GM19023 (cell line): ENCODE measurements around the gene EMC6.
A peak's percentile ranks its signal among the peaks of the same experiment; 100 is the strongest.

Experiments
- ATAC-seq: cut with Tn5 transposase; IDR thresholded peaks from one replicate; pipeline ENCODE4 v1.9.1; 2021; ENCODE audit warnings: mild to moderate bottlenecking, moderate library complexity; ENCODE audit not compliant: unreplicated experiment

The EMC6 gene

GRCh38 chr17:3668279-3669084 lies at the start of gene EMC6, which contains the start of gene TAX1BP3:
Gene EMC6, plus strand, starts transcription at chr17:3668812. Its CDS starts 335 bp downstream, at chr17:3669147.
Gene TAX1BP3, minus strand, starts transcription at chr17:3668578. Its CDS starts 52 bp downstream, at chr17:3668526.
- ATAC-seq = peak; percentile 86

GRCh38 chr17:3621146-3621720 lies 47.4 kb upstream of the EMC6 start:
- ATAC-seq = no peak

GRCh38 chr17:3622977-3623594 lies 45.5 kb upstream of the EMC6 start:
- ATAC-seq = no peak

- no peak for ATAC-seq
Measured at GRCh38 chr17:3626831-3627768, 41.5 kb upstream of the EMC6 start.

GRCh38 chr17:3627769-3628167 lies 40.8 kb upstream of the EMC6 start:
- no peak for ATAC-seq

- ATAC-seq = no peak
Measured at GRCh38 chr17:3630781-3631180, 37.8 kb upstream of the EMC6 start.

GRCh38 chr17:3632287-3632686 lies 36.3 kb upstream of the EMC6 start:
- no peak for ATAC-seq

GRCh38 chr17:3635474-3636153 lies 33.0 kb upstream of the EMC6 start:
- ATAC-seq = no peak

- peak; percentile 92 for ATAC-seq
Measured at GRCh38 chr17:3636154-3636907, 32.3 kb upstream of the EMC6 start, which contains the start of the genes CTNS and SHPK. Gene CTNS, plus strand, starts transcription at chr17:3636760. Its CDS starts 3,447 bp downstream, at chr17:3640207. Gene SHPK, minus strand, starts transcription at chr17:3636250. Its CDS starts 31 bp downstream, at chr17:3636219.

- peak; percentile 8 for ATAC-seq
Measured at GRCh38 chr17:3636908-3637373, 31.7 kb upstream of the EMC6 start.

- ATAC-seq = no peak
Measured at GRCh38 chr17:3639981-3640596, 28.5 kb upstream of the EMC6 start.

GRCh38 chr17:3641014-3641413 lies 27.6 kb upstream of the EMC6 start:
- ATAC-seq = no peak

- ATAC-seq = no peak
Measured at GRCh38 chr17:3641717-3642486, 26.7 kb upstream of the EMC6 start.

- ATAC-seq = no peak
Measured at GRCh38 chr17:3643889-3644349, 24.7 kb upstream of the EMC6 start.

- ATAC-seq = no peak
Measured at GRCh38 chr17:3645310-3645709, 23.3 kb upstream of the EMC6 start.

GRCh38 chr17:3647251-3647650 lies 21.4 kb upstream of the EMC6 start:
- no peak for ATAC-seq

GRCh38 chr17:3647769-3648555 lies 20.6 kb upstream of the EMC6 start:
- ATAC-seq = no peak
